Ishikawa (cell line): Measurements from ENCODE around the gene ADGRL3.

ENCODE experiments used
- CEBPB ChIP-seq: IDR thresholded peaks from 2 replicates; pipeline ENCODE4 v1.6.1; 2012
- CREB1 ChIP-seq: IDR thresholded peaks from 2 replicates; pipeline ENCODE4 v1.6.1; 2012; ENCODE audit warnings: low read depth
- EGR1 ChIP-seq: IDR thresholded peaks from 2 replicates; pipeline ENCODE4 v1.6.1; 2012
- EP300 ChIP-seq: IDR thresholded peaks from 2 replicates; pipeline ENCODE4 v1.6.1; 2012; ENCODE audit warnings: borderline replicate concordance
- FOXM1 ChIP-seq: IDR thresholded peaks from 2 replicates; pipeline ENCODE4 v1.6.1; 2012; ENCODE audit warnings: low read depth, borderline replicate concordance
- MAX ChIP-seq: IDR thresholded peaks from 2 replicates; pipeline ENCODE4 v1.6.1; 2012
- NFIC ChIP-seq: IDR thresholded peaks from 2 replicates; pipeline ENCODE4 v1.6.1; 2012
- RAD21 ChIP-seq: IDR thresholded peaks from 2 replicates; pipeline ENCODE4 v1.6.1; 2012; ENCODE audit warnings: low read depth
- REST ChIP-seq: IDR thresholded peaks from 2 replicates; pipeline ENCODE4 v1.6.1; 2012; ENCODE audit warnings: low read depth, mild to moderate bottlenecking
- TAF1 ChIP-seq: IDR thresholded peaks from 2 replicates; pipeline ENCODE4 v1.6.1; 2012; ENCODE audit warnings: low read depth, mild to moderate bottlenecking
- TCF12 ChIP-seq: IDR thresholded peaks from 2 replicates; pipeline ENCODE4 v1.6.1; 2012; ENCODE audit warnings: low read depth
- TEAD4 ChIP-seq: IDR thresholded peaks from 2 replicates; pipeline ENCODE4 v1.6.1; 2012
- USF1 ChIP-seq: IDR thresholded peaks from 2 replicates; pipeline ENCODE4 v1.6.1; 2012
- YY1 ChIP-seq: IDR thresholded peaks from 2 replicates; pipeline ENCODE4 v1.6.1; 2012; ENCODE audit warnings: low read depth
- ZBTB7A ChIP-seq: IDR thresholded peaks from 2 replicates; pipeline ENCODE4 v1.6.1; 2012; ENCODE audit warnings: low read depth

The ADGRL3 gene

GRCh38 chr4:61376301-61376700 is 176.2 kb downstream of the ADGRL3 start:
- TF ChIP-seq TAF1 = no peak
- TF ChIP-seq CEBPB = no peak
- TF ChIP-seq EP300 = no peak
- no peak for TF ChIP-seq FOXM1
- 0 out of 2 replicates have a peak, but pooled peaks have one; percentile 13 for TF ChIP-seq TCF12
- no peak for TF ChIP-seq TEAD4

- no peak for TF ChIP-seq REST
- no peak for TF ChIP-seq TEAD4
- no peak for TF ChIP-seq TAF1
- no peak for TF ChIP-seq YY1
Measured at GRCh38 chr4:61379406-61379805, 179.3 kb downstream of the ADGRL3 start.

GRCh38 chr4:61380865-61381264 is 180.7 kb downstream of the ADGRL3 start:
- TF ChIP-seq TCF12 (no peak), TEAD4 (no peak), MAX (no peak), YY1 (no peak)

- TF ChIP-seq YY1 = no peak
- TF ChIP-seq NFIC = no peak
- no peak for TF ChIP-seq EGR1
- TF ChIP-seq CEBPB = no peak
Measured at GRCh38 chr4:61385256-61385655, 185.1 kb downstream of the ADGRL3 start.

- TF ChIP-seq MAX (no peak), EGR1 (no peak), EP300 (no peak), TAF1 (no peak), USF1 (no peak), REST (no peak), FOXM1 (no peak), CREB1 (no peak), YY1 (no peak), TCF12 (no peak), RAD21 (no peak), NFIC (no peak), ZBTB7A (no peak)
Measured at GRCh38 chr4:61389640-61390039, 189.5 kb downstream of the ADGRL3 start.

- TF ChIP-seq CREB1 = no peak
- no peak for TF ChIP-seq USF1
- TF ChIP-seq RAD21 = no peak
- TF ChIP-seq TAF1 = no peak
- TF ChIP-seq FOXM1 = no peak
- no peak for TF ChIP-seq REST
- no peak for TF ChIP-seq TCF12
- no peak for TF ChIP-seq TEAD4
- no peak for TF ChIP-seq ZBTB7A
- no peak for TF ChIP-seq EGR1
- TF ChIP-seq EP300 = no peak
- TF ChIP-seq MAX = no peak
- TF ChIP-seq YY1 = no peak
- no peak for TF ChIP-seq CEBPB
- TF ChIP-seq NFIC = no peak
Measured at GRCh38 chr4:61395754-61396153, 195.6 kb downstream of the ADGRL3 start.
